SK-N-SH treated with all-trans-retinoic acid at 6 μM for 48 hours (cell line): Measurements from ENCODE around the gene PIKFYVE.

ENCODE experiments used
- RARB ChIP-seq: fragments of 250-450 bp; sonication (Bioruptor Pico); IDR thresholded peaks from 2 replicates; pipeline ENCODE4 v1.8.0; 2021; ENCODE audit warnings: mild to moderate bottlenecking, moderate library complexity
- ZNF8 ChIP-seq: fragments of 450-650 bp; formaldehyde crosslinking; IDR thresholded peaks from 2 replicates; pipeline ENCODE4 v1.5.0; 2020; ENCODE audit warnings: mild to moderate bottlenecking, moderate library complexity
- TF ChIP-seq, protein P1 (sequence below): fragments of 250-450 bp; sonication (Bioruptor Pico); IDR thresholded peaks from 2 replicates; pipeline ENCODE4 v1.8.0; 2020; ENCODE audit warnings: mild to moderate bottlenecking, moderate library complexity, borderline replicate concordance

DNA sequence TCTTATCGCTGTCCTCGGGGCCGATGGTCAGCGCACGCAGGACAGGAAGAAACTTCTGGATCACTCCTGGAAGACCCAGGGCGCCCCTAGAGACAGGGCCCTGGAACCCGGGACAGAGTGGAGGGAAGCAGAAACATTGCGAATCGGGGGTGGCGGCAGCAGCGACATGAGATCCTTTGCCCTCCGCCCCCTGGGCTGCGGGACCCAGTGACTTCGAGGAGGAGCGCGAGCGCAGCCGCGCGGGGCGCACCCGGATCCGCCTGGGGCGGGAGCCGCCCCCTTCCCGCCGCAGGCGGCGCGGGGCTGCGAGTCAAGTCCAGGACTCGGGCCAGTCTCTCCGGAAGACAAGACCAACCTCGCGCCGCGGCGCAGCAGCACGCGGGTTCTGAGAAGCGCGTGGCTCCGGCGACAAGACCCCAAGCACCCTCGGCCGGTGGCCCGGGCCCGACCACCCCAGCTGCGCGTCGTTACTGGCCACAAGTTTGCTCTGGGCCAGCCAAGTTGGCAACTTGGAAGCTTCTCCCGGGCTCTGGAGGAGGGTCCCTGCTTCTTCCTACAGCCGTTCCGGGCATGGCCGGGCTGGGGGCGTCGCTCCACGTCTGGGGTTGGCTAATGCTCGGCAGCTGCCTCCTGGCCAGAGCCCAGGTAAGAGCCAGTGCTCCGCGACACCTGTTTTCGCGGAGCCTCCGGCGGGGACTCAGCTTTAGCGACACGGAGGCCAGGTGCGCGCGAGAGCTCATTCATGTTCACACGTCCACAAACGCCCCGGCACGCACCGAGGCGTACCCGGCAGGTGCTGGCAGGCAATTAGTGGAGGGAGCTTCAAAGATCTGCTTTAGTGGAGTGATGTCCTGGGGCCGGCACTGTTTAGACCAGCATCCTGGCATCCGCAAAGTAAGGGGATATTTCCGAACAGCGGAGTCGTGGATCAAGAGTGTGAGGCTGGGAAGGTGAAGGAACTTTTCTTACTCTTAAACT lies 140.7 kb downstream of the PIKFYVE start, which contains the start of gene PTH2R:
- no peak for TF ChIP-seq RARB (CRISPR knock-in tag)
- TF ChIP-seq, protein P1, sequence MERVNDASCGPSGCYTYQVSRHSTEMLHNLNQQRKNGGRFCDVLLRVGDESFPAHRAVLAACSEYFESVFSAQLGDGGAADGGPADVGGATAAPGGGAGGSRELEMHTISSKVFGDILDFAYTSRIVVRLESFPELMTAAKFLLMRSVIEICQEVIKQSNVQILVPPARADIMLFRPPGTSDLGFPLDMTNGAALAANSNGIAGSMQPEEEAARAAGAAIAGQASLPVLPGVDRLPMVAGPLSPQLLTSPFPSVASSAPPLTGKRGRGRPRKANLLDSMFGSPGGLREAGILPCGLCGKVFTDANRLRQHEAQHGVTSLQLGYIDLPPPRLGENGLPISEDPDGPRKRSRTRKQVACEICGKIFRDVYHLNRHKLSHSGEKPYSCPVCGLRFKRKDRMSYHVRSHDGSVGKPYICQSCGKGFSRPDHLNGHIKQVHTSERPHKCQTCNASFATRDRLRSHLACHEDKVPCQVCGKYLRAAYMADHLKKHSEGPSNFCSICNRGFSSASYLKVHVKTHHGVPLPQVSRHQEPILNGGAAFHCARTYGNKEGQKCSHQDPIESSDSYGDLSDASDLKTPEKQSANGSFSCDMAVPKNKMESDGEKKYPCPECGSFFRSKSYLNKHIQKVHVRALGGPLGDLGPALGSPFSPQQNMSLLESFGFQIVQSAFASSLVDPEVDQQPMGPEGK, result no peak
- no peak for TF ChIP-seq ZNF8 (CRISPR knock-in tag)
